ENCODE measurements around the gene SORCS2.

GRCh38 chr4:7431696-7432530 is 239.6 kb downstream of the SORCS2 start:
- no peak for TF ChIP-seq CTCF (IDR thresholded peaks at IDR 0.05)
- no peak for TF ChIP-seq EZH2 (IDR thresholded peaks at IDR 0.05; ENCODE audit: borderline replicate concordance, insufficient read depth, low read depth, low read length, poor library complexity, severe bottlenecking)
